GM13977 (cell line): ENCODE measurements around the gene VCAN.

Experiments used
- DNase-seq: peaks from one replicate; pipeline ENCODE4 v3.0.0; 2012; ENCODE audit warnings: low spot score
- in situ Hi-C: fragments of 300-500 bp; cut with MboI; formaldehyde crosslinking; loops from one replicate; pipeline ENCODE4 v1.12.0; 2022; ENCODE audit warnings: low sequenced_read_pairs, low pct_unique_long_range_greater_than_20kb, mixed read lengths, inconsistent platforms; ENCODE audit not compliant: unreplicated experiment
- TF ChIP-seq, protein P1 (sequence below): IDR thresholded peaks from 2 replicates; pipeline ENCODE4 v1.5.1; 2012; ENCODE audit warnings: mild to moderate bottlenecking, control low read depth; ENCODE audit not compliant: insufficient read depth; ENCODE audit errors: extremely low read depth, missing control alignments

The VCAN gene

GRCh38 chr5:83522446-83522845 is 50.9 kb downstream of the VCAN start:
- TF ChIP-seq, protein P1, sequence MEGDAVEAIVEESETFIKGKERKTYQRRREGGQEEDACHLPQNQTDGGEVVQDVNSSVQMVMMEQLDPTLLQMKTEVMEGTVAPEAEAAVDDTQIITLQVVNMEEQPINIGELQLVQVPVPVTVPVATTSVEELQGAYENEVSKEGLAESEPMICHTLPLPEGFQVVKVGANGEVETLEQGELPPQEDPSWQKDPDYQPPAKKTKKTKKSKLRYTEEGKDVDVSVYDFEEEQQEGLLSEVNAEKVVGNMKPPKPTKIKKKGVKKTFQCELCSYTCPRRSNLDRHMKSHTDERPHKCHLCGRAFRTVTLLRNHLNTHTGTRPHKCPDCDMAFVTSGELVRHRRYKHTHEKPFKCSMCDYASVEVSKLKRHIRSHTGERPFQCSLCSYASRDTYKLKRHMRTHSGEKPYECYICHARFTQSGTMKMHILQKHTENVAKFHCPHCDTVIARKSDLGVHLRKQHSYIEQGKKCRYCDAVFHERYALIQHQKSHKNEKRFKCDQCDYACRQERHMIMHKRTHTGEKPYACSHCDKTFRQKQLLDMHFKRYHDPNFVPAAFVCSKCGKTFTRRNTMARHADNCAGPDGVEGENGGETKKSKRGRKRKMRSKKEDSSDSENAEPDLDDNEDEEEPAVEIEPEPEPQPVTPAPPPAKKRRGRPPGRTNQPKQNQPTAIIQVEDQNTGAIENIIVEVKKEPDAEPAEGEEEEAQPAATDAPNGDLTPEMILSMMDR, result no peak
- no peak for DNase-seq
- in situ Hi-C loops, result no loop called here

DNA sequence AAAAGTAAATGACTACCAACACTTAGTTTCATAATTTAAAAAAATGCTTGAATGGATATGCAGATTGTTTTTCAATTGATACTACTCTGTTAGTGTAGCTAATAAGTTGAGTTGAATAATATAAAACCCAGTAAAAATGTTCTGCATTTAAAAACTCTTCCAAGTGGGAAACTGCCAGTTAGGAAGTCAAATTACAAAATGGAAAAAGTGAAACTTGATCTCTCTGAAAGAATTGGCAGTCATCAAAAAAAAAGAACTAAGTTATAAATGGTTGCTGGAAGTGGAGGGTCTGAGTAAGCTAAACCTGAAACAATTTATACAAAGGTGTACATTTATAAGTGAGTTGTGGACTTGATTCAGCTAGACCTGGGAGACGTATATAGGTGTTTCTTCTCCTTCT is 52.4 kb downstream of the VCAN start:
- in situ Hi-C loops, result no loop called here
- TF ChIP-seq, protein P1, result no peak
- DNase-seq, result no peak

DNA sequence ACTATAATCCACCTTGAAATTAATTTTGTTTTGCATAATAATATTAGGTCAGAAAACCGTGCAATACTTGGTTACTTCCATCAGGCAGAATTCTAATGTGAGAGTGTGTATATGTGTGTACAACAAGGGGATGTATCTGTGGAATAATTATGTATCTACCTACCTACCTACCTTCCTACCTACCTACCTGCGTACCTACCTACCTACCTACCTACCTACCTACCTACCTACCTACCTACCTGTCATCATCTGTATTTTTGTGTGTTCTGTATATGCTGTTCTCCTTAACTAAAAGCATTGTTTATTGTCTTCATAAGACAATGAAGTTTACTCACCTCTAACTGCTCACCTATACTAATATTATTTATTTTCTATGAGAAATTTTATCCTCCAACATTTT is 52.8 kb downstream of the VCAN start:
- TF ChIP-seq, protein P1, result no peak
- DNase-seq, result no peak
- in situ Hi-C loops, result no loop called here

GRCh38 chr5:83524991-83525390 is 53.4 kb downstream of the VCAN start:
- TF ChIP-seq, protein P1, result no peak
- DNase-seq, result no peak
- in situ Hi-C loops, result no loop called here

GRCh38 chr5:83526289-83526688 is 54.7 kb downstream of the VCAN start:
- in situ Hi-C loops, result no loop called here
- TF ChIP-seq, protein P1, result no peak
- DNase-seq, result no peak

DNA sequence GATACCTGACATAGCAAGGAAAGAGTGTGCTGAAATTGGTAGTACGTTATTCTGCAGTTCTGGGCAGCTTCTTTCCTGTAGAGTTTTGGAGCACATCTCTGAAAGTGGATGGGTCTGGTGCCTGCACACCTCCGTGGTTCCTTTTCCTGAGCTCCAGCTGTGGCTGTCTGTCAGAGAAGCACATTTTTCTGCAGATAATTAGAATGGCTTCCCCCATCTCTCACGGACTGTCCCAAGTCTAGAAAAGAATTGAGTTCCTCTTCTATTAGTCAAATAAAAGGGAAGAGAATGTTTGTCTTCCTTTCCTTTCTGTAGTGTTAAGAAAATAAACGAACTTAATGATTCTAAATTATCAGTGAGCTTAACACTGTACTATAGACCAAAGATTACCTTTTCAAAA is 55.7 kb downstream of the VCAN start:
- no peak for DNase-seq
- TF ChIP-seq, protein P1, result no peak
- in situ Hi-C loops, result no loop called here
